SU-DHL-6 (cell line): ENCODE measurements around the gene HSD17B4.
"Not testable (repeated sequence)": the region's sequence is repeated elsewhere in the genome, so short reads cannot be mapped to it uniquely, and the experiment has no call there.

Experiments used
- H2AFZ ChIP-seq: fragments of 200-600 bp; sonication (generic); 2 replicates; pipeline ENCODE4 v1.6.1; 2014; ENCODE audit warnings: low read depth, mild to moderate bottlenecking, moderate library complexity, mixed read lengths, antibody characterized with exemption, low read length; ENCODE audit not compliant: severe bottlenecking
- H3F3A ChIP-seq: fragments of 200-600 bp; shearing (Covaris generic); 2 replicates; pipeline ENCODE4 v1.6.0; 2016; ENCODE audit warnings: antibody characterized with exemption, mild to moderate bottlenecking; ENCODE audit not compliant: insufficient read depth
- H3K27ac ChIP-seq: fragments of 200-600 bp; sonication (generic); 2 replicates; pipeline ENCODE4 v1.5.1; 2016; ENCODE audit warnings: low read depth, mild to moderate bottlenecking, low read length, moderate library complexity, mixed read lengths
- H3K27me3 ChIP-seq: fragments of 200-600 bp; sonication (generic), shearing (Covaris generic); 2 replicates; pipeline ENCODE4 v1.6.0; 2014; ENCODE audit warnings: mild to moderate bottlenecking, low read length
- H3K36me3 ChIP-seq: fragments of 200-600 bp; sonication (generic); 2 replicates; pipeline ENCODE4 v1.6.1; 2014; ENCODE audit warnings: mild to moderate bottlenecking, low read length, mixed read lengths
- H3K4me2 ChIP-seq: fragments of 300-600, 200-600 bp; shearing (Covaris generic), sonication (generic); 2 replicates; pipeline ENCODE4 v1.6.0; 2014; ENCODE audit warnings: low read length, low read depth, mild to moderate bottlenecking; ENCODE audit not compliant: poor library complexity, severe bottlenecking
- H3K4me3 ChIP-seq: fragments of 200-600 bp; sonication (generic); 2 replicates; pipeline ENCODE4 v1.5.1; 2014; ENCODE audit warnings: antibody characterized with exemption, low read length, mild to moderate bottlenecking, mixed read lengths; ENCODE audit not compliant: insufficient read depth, poor library complexity, severe bottlenecking
- H3K79me2 ChIP-seq: fragments of 200-600 bp; sonication (generic); 2 replicates; pipeline ENCODE4 v1.6.1; 2014; ENCODE audit warnings: mild to moderate bottlenecking, low read length, moderate library complexity; ENCODE audit not compliant: insufficient read depth
- H3K9ac ChIP-seq: fragments of 200-600 bp; sonication (generic); 2 replicates; pipeline ENCODE4 v1.7.0; 2014; ENCODE audit warnings: mild to moderate bottlenecking, low read length
- H3K9me2 ChIP-seq: fragments of 200-600 bp; sonication (generic); replicated peaks from 2 replicates; pipeline ENCODE4 v1.6.1; 2014; ENCODE audit warnings: low read length; ENCODE audit not compliant: insufficient read depth
- H3K9me3 ChIP-seq: fragments of 200-600 bp; sonication (generic); 2 replicates; pipeline ENCODE4 v1.6.1; 2014; ENCODE audit warnings: low read length, mixed read lengths; ENCODE audit not compliant: insufficient read depth
- H4K20me1 ChIP-seq: fragments of 200-600 bp; sonication (generic); 2 replicates; pipeline ENCODE4 v1.6.1; 2014; ENCODE audit warnings: low read depth, mild to moderate bottlenecking, antibody characterized with exemption, low read length, moderate library complexity, mixed read lengths
- CTCF ChIP-seq: fragments of 200-600 bp; sonication (generic); IDR thresholded peaks from one replicate; pipeline ENCODE4 v1.5.1; 2017; ENCODE audit warnings: antibody characterized with exemption, mild to moderate bottlenecking, low read length, moderate library complexity; ENCODE audit not compliant: insufficient read depth, poor library complexity, severe bottlenecking
- EZH2phosphoT487 ChIP-seq: fragments of 200-600 bp; sonication (generic), shearing (Covaris generic); conservative IDR thresholded peaks from 2 replicates; pipeline ENCODE4 v1.6.1; 2018; ENCODE audit warnings: mild to moderate bottlenecking, antibody characterized with exemption, low read length, moderate library complexity, mixed read lengths

Gene HSD17B4

GRCh38 chr5:119445544-119445943 is 6.8 kb upstream of the HSD17B4 start:
- no peaks in the 10 kb centered on the region for H3K36me3 ChIP-seq
- 0 out of 2 replicates have a peak, but pooled peaks cover 3% of the 10 kb centered on the region for H3K9me3 ChIP-seq
- TF ChIP-seq CTCF (no peak), EZH2phosphoT487 (no peak)
- no peaks in the 10 kb centered on the region for H3K79me2 ChIP-seq
- H3K9me2 ChIP-seq = no peaks in the 10 kb centered on the region
- H3F3A ChIP-seq = no peaks in the 10 kb centered on the region
- H3K4me2 ChIP-seq = no peak overlapping the region
- no peak overlapping the region for H3K27ac ChIP-seq
- H3K9ac ChIP-seq = no peak overlapping the region
- H3K27me3 ChIP-seq = no peaks in the 10 kb centered on the region
- no peaks in the 10 kb centered on the region for H4K20me1 ChIP-seq
- no peak overlapping the region for H2AFZ ChIP-seq
- H3K4me3 ChIP-seq = no peak overlapping the region

DNA sequence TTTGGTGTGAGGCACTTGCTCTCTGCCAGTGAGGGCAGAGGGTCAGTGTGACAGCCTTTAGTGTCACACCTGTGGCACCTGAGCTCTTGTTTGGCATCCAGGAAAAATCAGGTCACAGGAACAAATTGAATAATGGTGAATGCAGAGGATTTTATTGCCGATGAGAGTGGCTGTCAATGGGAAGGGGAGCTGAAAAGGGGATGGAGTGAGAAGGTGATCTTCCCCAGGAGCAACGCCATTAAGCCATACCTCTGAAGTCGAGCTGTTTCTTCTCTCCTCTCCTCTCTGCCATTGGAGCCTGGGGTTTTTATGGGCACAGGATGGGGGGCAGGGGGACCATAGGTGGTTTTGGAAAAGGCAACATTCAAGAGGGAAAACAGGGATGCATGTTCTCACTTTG is 2.4 kb upstream of the HSD17B4 start:
- Histone ChIP-seq H4K20me1 (no peaks in the 10 kb centered on the region), H3K36me3 (no peaks in the 10 kb centered on the region), H3K4me2 (no peak overlapping the region), H3K9ac (no peak overlapping the region), H3K79me2 (peaks cover 16% of the 10 kb centered on the region; the same call in 1 of the 2 replicates), H3F3A (no peaks in the 10 kb centered on the region), H3K27ac (no peak overlapping the region), H3K9me2 (no peaks in the 10 kb centered on the region), H3K9me3 (0 out of 2 replicates have a peak, but pooled peaks cover 3% of the 10 kb centered on the region), H2AFZ (no peak overlapping the region), H3K27me3 (no peaks in the 10 kb centered on the region), H3K4me3 (no peak overlapping the region)
- TF ChIP-seq CTCF = no peak

DNA sequence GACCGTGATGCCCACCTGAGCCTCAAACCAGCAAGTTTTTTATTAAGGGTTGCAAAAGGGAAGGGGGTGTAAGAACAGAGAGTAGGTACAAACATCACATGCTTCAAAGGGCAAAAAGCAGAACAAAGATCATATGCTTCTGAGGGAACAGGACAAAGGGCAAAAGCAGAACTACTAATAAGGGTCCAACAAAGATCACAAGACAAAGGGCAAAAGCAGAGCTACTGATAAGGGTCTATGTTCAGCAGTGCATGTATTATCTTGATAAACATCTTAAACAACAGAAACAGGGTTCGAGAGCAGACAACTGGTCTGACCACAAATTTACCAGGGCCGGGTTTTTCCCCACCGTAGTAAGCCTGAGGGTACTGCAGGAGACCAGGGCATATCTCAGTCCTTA is 1.7 kb upstream of the HSD17B4 start:
- H3K27me3 ChIP-seq, H3K9me2 ChIP-seq, H3K27ac ChIP-seq, H3K9me3 ChIP-seq, H3K4me2 ChIP-seq, H2AFZ ChIP-seq, H3K9ac ChIP-seq, H3K4me3 ChIP-seq, H3K36me3 ChIP-seq, H4K20me1 ChIP-seq, H3F3A ChIP-seq: not testable (repeated sequence)
- peaks cover 16% of the 10 kb centered on the region; the same call in 1 of the 2 replicates for H3K79me2 ChIP-seq

- Histone ChIP-seq H3K4me2 (peak overlapping the region; percentile 84), H3K9ac (no peak overlapping the region)
Measured at GRCh38 chr5:119451561-119451960, 736 bp upstream of the HSD17B4 start.

More at GRCh38 chr5:119451561-119451960, 736 bp upstream of the HSD17B4 start:
- TF ChIP-seq EZH2phosphoT487 (no peak), CTCF (no peak)
- Histone ChIP-seq H3K4me3 (no peak overlapping the region), H3K9me3 (0 out of 2 replicates have a peak, but pooled peaks cover 3% of the 10 kb centered on the region), H3F3A (no peaks in the 10 kb centered on the region), H4K20me1 (no peaks in the 10 kb centered on the region), H3K27ac (no peak overlapping the region), H3K36me3 (no peaks in the 10 kb centered on the region), H3K9me2 (no peaks in the 10 kb centered on the region), H3K27me3 (no peaks in the 10 kb centered on the region), H3K79me2 (peaks cover 16% of the 10 kb centered on the region; the same call in 1 of the 2 replicates), H2AFZ (peak overlapping the region; percentile 84)
